HG03378 (cell line): ENCODE data around the gene GNG7.
"Not testable (repeated sequence)": the region's sequence is repeated elsewhere in the genome, so short reads cannot be mapped to it uniquely, and the experiment has no call there.

Source experiments
- ATAC-seq: cut with Tn5 transposase; IDR thresholded peaks from one replicate; pipeline ENCODE4 v1.9.1; 2021; ENCODE audit warnings: mild to moderate bottlenecking, moderate library complexity; ENCODE audit not compliant: unreplicated experiment

The GNG7 gene

GRCh38 chr19:2625434-2625833 is 77.1 kb downstream of the GNG7 start:
- ATAC-seq = no peak

- no peak for ATAC-seq
Observed at GRCh38 chr19:2624537-2625091, 77.9 kb downstream of the GNG7 start.

GRCh38 chr19:2623798-2624197 is 78.7 kb downstream of the GNG7 start:
- ATAC-seq = no peak

- ATAC-seq = not testable (repeated sequence)
Observed at GRCh38 chr19:2622371-2622961, 80.0 kb downstream of the GNG7 start.

- no peak for ATAC-seq
Observed at GRCh38 chr19:2619076-2619475, 83.4 kb downstream of the GNG7 start.

GRCh38 chr19:2618611-2619010 is 83.9 kb downstream of the GNG7 start:
- ATAC-seq = no peak

GRCh38 chr19:2617393-2618165 is 84.9 kb downstream of the GNG7 start:
- ATAC-seq = no peak

- no peak for ATAC-seq
Observed at GRCh38 chr19:2616741-2617392, 85.6 kb downstream of the GNG7 start.

GRCh38 chr19:2615782-2616181 is 86.7 kb downstream of the GNG7 start:
- no peak for ATAC-seq

GRCh38 chr19:2613507-2614295 is 88.8 kb downstream of the GNG7 start:
- no peak for ATAC-seq

- no peak for ATAC-seq
Observed at GRCh38 chr19:2612619-2613249, 89.8 kb downstream of the GNG7 start.

- ATAC-seq = no peak
Observed at GRCh38 chr19:2611483-2612464, 90.7 kb downstream of the GNG7 start.

- peak; percentile 24 for ATAC-seq
Observed at GRCh38 chr19:2610637-2611482, 91.6 kb downstream of the GNG7 start.

GRCh38 chr19:2609389-2610116 is 92.9 kb downstream of the GNG7 start:
- no peak for ATAC-seq

- ATAC-seq = not testable (repeated sequence)
Observed at GRCh38 chr19:2609034-2609388, 93.5 kb downstream of the GNG7 start.

GRCh38 chr19:2608602-2608922 is 93.9 kb downstream of the GNG7 start:
- ATAC-seq = peak; percentile 10

GRCh38 chr19:2607712-2608601 is 94.5 kb downstream of the GNG7 start:
- peak; percentile 54 for ATAC-seq
